Liver (tissue), 3 donors: Measurements from ENCODE around the gene MEGF11.

ENCODE experiments used
- CTCF ChIP-seq: fragments of 150-350 bp; IDR thresholded peaks from 2 replicates; pipeline ENCODE4 v1.5.1; 2017; ENCODE audit warnings: improper control_type of control experiment, low read depth, low read length; ENCODE audit not compliant: missing input control
- FOXA1 ChIP-seq: IDR thresholded peaks from 2 replicates; pipeline ENCODE4 v1.6.1; 2016; ENCODE audit warnings: antibody characterized with exemption
- GABPA ChIP-seq, 2 donors: IDR thresholded peaks in 1 of 2; conservative IDR thresholded peaks in 1 of 2; 2 replicates each; pipeline ENCODE4 v1.6.1; 2016; ENCODE audit warnings: antibody characterized with exemption in 2 of 2, mild to moderate bottlenecking in 1 of 2, moderate library complexity in 1 of 2
- MAX ChIP-seq: IDR thresholded peaks from 2 replicates; pipeline ENCODE4 v1.6.1; 2016; ENCODE audit warnings: antibody characterized with exemption
- RAD21 ChIP-seq, 2 donors: IDR thresholded peaks; 2 replicates each; pipeline ENCODE4 v1.6.1; 2016; ENCODE audit warnings: antibody characterized with exemption in 2 of 2, mild to moderate bottlenecking in 2 of 2
- SP1 ChIP-seq: IDR thresholded peaks from 2 replicates; pipeline ENCODE4 v1.6.1; 2018; ENCODE audit warnings: antibody characterized with exemption, mild to moderate bottlenecking
- TAF1 ChIP-seq: conservative IDR thresholded peaks from 2 replicates; pipeline ENCODE4 v1.6.1; 2016; ENCODE audit warnings: antibody characterized with exemption, mild to moderate bottlenecking
- YY1 ChIP-seq: IDR thresholded peaks from 2 replicates; pipeline ENCODE4 v1.6.1; 2016; ENCODE audit warnings: antibody characterized with exemption, mild to moderate bottlenecking
- TF ChIP-seq, protein P1 (sequence below): IDR thresholded peaks from 2 replicates; pipeline ENCODE4 v1.6.1; 2016; ENCODE audit warnings: antibody characterized with exemption
- donor health status: healthy.
- donor health status: healthy.

GRCh38 chr15:66154581-66154980, 99.0 kb downstream of the MEGF11 start:
- TF ChIP-seq CTCF: no peak
- TF ChIP-seq RAD21 (IDR thresholded peaks at IDR 0.05): no peak
- TF ChIP-seq YY1: no peak
- TF ChIP-seq, protein P1, sequence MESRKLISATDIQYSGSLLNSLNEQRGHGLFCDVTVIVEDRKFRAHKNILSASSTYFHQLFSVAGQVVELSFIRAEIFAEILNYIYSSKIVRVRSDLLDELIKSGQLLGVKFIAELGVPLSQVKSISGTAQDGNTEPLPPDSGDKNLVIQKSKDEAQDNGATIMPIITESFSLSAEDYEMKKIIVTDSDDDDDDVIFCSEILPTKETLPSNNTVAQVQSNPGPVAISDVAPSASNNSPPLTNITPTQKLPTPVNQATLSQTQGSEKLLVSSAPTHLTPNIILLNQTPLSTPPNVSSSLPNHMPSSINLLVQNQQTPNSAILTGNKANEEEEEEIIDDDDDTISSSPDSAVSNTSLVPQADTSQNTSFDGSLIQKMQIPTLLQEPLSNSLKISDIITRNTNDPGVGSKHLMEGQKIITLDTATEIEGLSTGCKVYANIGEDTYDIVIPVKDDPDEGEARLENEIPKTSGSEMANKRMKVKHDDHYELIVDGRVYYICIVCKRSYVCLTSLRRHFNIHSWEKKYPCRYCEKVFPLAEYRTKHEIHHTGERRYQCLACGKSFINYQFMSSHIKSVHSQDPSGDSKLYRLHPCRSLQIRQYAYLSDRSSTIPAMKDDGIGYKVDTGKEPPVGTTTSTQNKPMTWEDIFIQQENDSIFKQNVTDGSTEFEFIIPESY: no peak
- no peak for TF ChIP-seq FOXA1
- TF ChIP-seq GABPA (IDR thresholded peaks at IDR 0.05 in 1 of 2, conservative IDR thresholded peaks at IDR 0.05 in 1 of 2): no peak
- TF ChIP-seq TAF1: no peak
- TF ChIP-seq MAX: no peak
- TF ChIP-seq SP1: no peak
